GM21367 (cell line): ENCODE measurements around the gene DNAI1.
"Not testable (repeated sequence)": the region's sequence is repeated elsewhere in the genome, so short reads cannot be mapped to it uniquely, and the experiment has no call there.

Experiments used
- ATAC-seq: cut with Tn5 transposase; IDR thresholded peaks from one replicate; pipeline ENCODE4 v1.9.1; 2021; ENCODE audit not compliant: unreplicated experiment

DNAI1 gene

GRCh38 chr9:34450644-34451043, 8.0 kb upstream of the DNAI1 start:
- ATAC-seq = no peak

- ATAC-seq = no peak
These were observed 7.5 kb upstream of the DNAI1 start for GRCh38 chr9:34451135-34451534.

- ATAC-seq = no peak
These were observed 7.1 kb upstream of the DNAI1 start for GRCh38 chr9:34451545-34451944.

GRCh38 chr9:34452568-34452967, 6.0 kb upstream of the DNAI1 start:
- ATAC-seq = no peak

- no peak for ATAC-seq
These were observed 4.0 kb upstream of the DNAI1 start for GRCh38 chr9:34454571-34455065.

GRCh38 chr9:34456151-34456550, 2.5 kb upstream of the DNAI1 start:
- no peak for ATAC-seq

GRCh38 chr9:34456746-34457145, 1.9 kb upstream of the DNAI1 start:
- no peak for ATAC-seq

- ATAC-seq = no peak
These were observed 1.2 kb upstream of the DNAI1 start for GRCh38 chr9:34457266-34458012.

- ATAC-seq = no peak
These were observed 345 bp downstream of the DNAI1 start for GRCh38 chr9:34458959-34459340.

- no peak for ATAC-seq
These were observed 751 bp downstream of the DNAI1 start for GRCh38 chr9:34459356-34459755.

- no peak for ATAC-seq
These were observed 1.3 kb downstream of the DNAI1 start for GRCh38 chr9:34459941-34460340.

GRCh38 chr9:34463098-34463900, 4.7 kb downstream of the DNAI1 start:
- no peak for ATAC-seq

GRCh38 chr9:34463901-34464232, 5.3 kb downstream of the DNAI1 start:
- ATAC-seq = no peak

GRCh38 chr9:34464571-34464970, 6.0 kb downstream of the DNAI1 start:
- no peak for ATAC-seq

GRCh38 chr9:34465468-34465867, 6.9 kb downstream of the DNAI1 start:
- ATAC-seq = no peak

- ATAC-seq = no peak
These were observed 16.5 kb downstream of the DNAI1 start for GRCh38 chr9:34475097-34475496.

GRCh38 chr9:34477541-34477940, 18.9 kb downstream of the DNAI1 start:
- no peak for ATAC-seq

GRCh38 chr9:34479431-34479866, 20.8 kb downstream of the DNAI1 start:
- ATAC-seq = no peak

- not testable (repeated sequence) for ATAC-seq
These were observed 23.0 kb downstream of the DNAI1 start for GRCh38 chr9:34481620-34482019.

GRCh38 chr9:34482746-34483145, 24.1 kb downstream of the DNAI1 start:
- ATAC-seq = not testable (repeated sequence)

- no peak for ATAC-seq
These were observed 26.1 kb downstream of the DNAI1 start for GRCh38 chr9:34484678-34485077.

- ATAC-seq = no peak
These were observed 27.2 kb downstream of the DNAI1 start for GRCh38 chr9:34485822-34486221.
